Measurements from ENCODE around the gene LMF2. TPM values are rescaled to one million over a fixed set of nuclear protein-coding genes. Genes with fewer than 3 reads are reported as not detected.
A peak's percentile ranks its signal among the peaks of the same experiment; 100 is the strongest.

LMF2 gene
- total RNA-seq, 2 donors from 2014 or later = 147 to 158 TPM

DNA sequence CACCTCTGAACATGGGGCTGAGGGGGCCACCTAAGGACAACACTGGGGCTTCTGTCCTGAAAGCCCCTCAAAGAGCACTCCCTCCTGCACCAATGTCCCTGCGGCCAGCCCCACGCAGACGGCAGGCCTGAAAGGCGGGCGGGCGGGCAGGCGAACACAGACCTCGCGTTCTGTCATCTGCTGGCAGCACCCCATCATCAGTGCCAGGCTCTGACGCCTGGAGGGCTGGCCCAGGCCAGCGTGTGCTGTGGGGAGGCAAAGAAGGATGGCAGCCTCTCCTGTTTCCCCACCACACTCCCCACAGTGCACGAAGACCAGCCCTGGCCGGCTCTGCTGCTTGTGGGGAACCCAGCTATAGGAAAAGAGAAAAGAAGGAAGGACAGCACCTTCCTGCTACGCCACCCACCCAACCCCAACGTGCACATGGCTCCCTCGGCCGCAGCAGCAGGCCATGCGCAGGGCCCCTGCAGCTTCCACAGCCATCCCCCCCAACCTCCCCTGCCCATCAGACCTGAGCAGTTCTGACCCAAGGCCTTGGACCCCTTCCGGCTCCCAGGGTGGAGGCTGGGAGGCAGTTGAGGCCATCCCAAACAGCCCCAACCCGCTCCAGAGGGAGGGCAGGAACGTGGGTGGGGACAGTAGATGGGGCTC lies 36.2 kb downstream of the LMF2 start:
- no peak for TF ChIP-seq POLR2A (IDR thresholded peaks at IDR 0.05)
- TF ChIP-seq, protein P1, sequence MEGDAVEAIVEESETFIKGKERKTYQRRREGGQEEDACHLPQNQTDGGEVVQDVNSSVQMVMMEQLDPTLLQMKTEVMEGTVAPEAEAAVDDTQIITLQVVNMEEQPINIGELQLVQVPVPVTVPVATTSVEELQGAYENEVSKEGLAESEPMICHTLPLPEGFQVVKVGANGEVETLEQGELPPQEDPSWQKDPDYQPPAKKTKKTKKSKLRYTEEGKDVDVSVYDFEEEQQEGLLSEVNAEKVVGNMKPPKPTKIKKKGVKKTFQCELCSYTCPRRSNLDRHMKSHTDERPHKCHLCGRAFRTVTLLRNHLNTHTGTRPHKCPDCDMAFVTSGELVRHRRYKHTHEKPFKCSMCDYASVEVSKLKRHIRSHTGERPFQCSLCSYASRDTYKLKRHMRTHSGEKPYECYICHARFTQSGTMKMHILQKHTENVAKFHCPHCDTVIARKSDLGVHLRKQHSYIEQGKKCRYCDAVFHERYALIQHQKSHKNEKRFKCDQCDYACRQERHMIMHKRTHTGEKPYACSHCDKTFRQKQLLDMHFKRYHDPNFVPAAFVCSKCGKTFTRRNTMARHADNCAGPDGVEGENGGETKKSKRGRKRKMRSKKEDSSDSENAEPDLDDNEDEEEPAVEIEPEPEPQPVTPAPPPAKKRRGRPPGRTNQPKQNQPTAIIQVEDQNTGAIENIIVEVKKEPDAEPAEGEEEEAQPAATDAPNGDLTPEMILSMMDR (IDR thresholded peaks at IDR 0.05) = no peak
- ATAC-seq = no peak
- H3K9me3 ChIP-seq = no peaks in the 10 kb centered on the region
- H3K27me3 ChIP-seq = no peaks in the 10 kb centered on the region
- H3K27ac ChIP-seq = no peak overlapping the region
- H3K4me3 ChIP-seq = no peak overlapping the region
- intact Hi-C loops (cut with DNase I) = no loop called here
- no peak for DNase-seq
- WGBS, 2 donors = 78 to 79% methylated on average over 5 to 21 of the region's 21 CpGs
- H3K36me3 ChIP-seq (replicated peaks in 1 of 2; ENCODE audit: insufficient read depth in 1 of 2, low read depth in 2 of 2) = peaks cover 8 to 11% of the 10 kb centered on the region in 2 donors
- peaks cover 56% of the 10 kb centered on the region for H3K4me1 ChIP-seq

DNA sequence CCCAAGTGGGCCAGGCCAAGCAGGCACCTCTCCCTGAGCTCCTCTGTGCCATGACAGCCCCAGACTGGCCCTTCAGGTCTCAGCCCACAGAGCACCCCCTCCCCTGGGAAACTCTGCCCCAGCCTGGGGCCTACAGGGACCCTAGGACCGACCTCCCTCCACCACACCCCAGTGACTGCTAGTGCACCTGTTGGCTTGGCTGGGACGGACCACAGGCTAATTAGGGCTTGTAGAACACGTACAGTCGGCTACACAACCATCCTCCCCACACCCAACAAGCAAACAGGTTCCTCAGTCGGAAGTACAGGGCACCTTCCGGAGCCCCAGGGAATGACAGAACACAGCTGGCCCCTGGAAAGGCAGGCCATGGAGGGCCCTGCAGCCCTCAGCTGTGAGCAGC lies 37.0 kb downstream of the LMF2 start:
- WGBS, 2 donors = 51% methylated on average over 6 of the region's 6 CpGs; no CpG with 5 or more reads in 1 of the 2 donors
- Histone ChIP-seq H3K9me3 (no peaks in the 10 kb centered on the region), H3K36me3 (replicated peaks in 1 of 2; ENCODE audit: insufficient read depth in 1 of 2, low read depth in 2 of 2) (peaks cover 16 to 19% of the 10 kb centered on the region in 2 donors), H3K4me3 (no peak overlapping the region), H3K27me3 (no peaks in the 10 kb centered on the region), H3K27ac (peak overlapping the region in 2 of 4 donors; percentile 9 to 46), H3K4me1 (peaks cover 54% of the 10 kb centered on the region)
- DNase-seq (no peak), ATAC-seq (no peak)
- no peak for TF ChIP-seq POLR2A (IDR thresholded peaks at IDR 0.05)
- TF ChIP-seq, protein P1 (IDR thresholded peaks at IDR 0.05) = no peak
- intact Hi-C loops (cut with DNase I) = no loop called here

DNA sequence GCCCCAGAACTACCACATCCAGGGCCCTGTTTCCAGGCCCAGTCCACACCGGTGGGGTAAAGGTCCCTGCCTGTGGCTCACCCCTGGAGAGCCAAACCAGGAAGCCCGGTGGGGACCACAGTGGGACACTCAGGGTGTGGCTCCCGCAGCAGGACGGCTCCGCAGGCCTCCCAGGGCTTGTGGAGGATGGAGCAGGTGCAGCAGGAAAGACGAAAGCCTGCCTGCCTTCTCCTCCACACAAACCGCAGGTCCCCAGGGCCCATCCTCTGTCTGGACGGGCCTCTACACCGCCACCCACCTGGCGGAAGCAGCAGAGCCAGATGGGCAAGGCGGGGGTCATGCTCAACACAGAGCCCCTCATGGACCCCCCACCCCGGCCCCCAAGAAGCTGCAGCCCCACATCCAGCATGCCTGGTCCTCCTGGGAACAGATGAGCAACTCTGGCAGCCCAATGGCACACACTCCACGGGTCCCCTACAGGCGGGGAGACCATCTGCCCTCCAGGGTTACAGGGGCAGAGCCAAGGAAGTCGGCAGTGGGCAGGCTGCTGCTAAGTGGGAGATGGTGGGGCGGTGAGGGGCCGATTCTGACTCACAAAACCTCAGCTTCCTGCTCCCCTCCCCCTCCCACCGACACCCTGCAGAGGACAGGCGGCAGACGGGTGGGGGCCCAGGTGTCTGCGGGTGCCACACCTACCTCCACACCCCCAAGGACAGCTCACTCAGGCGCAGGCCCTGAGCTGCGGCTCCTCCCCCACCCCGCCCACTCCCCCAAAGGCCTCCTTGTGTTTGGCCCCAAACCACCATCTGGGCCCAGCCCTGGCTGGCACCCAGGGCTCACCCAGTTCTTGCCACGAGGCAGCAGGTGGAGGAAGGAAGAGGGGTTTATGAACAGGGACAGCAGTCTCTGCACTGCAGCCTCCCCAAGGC lies 37.9 kb downstream of the LMF2 start:
- Histone ChIP-seq H3K4me3 (no peak overlapping the region), H3K9me3 (no peaks in the 10 kb centered on the region), H3K27ac (peak overlapping the region in 3 of 4 donors; percentile 9 to 46 (median 16)), H3K27me3 (no peaks in the 10 kb centered on the region), H3K4me1 (peaks cover 50% of the 10 kb centered on the region), H3K36me3 (replicated peaks in 1 of 2; ENCODE audit: insufficient read depth in 1 of 2, low read depth in 2 of 2) (peaks cover 18 to 25% of the 10 kb centered on the region in 2 donors)
- 36 to 100% methylated on average over 3 to 25 of the region's 25 CpGs for WGBS, 2 donors
- DNase-seq (peak; percentile 47 to 80 (median 77)), ATAC-seq (peak; percentile 6)
- TF ChIP-seq, protein P1 (IDR thresholded peaks at IDR 0.05) = no peak
- no peak for TF ChIP-seq POLR2A (IDR thresholded peaks at IDR 0.05)
- intact Hi-C loops (cut with DNase I) = loop anchor here (5.0 kb wide), 1 partner anchor 33 kb away; no protein-coding TSS in a partner anchor

DNA sequence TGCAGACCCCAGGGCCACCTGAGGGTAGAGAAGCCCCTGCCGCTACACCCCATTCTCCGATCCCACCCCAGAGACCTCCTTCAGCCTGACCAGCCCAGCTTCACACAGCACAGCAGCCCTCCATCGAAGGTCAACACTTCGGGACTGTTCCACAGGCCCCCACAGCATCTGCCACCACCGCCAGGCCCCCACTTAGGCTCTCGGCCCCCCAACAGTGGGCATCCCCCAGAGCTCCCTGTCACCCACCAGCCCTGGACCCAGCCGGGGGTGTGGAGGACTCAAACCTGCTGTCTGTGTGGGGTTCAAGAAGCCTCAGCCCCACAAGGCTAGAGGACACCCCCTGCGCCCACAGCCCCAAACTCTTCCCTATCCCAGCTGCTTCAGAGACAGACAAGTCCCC lies 38.9 kb downstream of the LMF2 start:
- WGBS, 2 donors = 80 to 100% methylated on average over 2 to 8 of the region's 8 CpGs
- Histone ChIP-seq H3K27me3 (no peaks in the 10 kb centered on the region), H3K4me3 (no peak overlapping the region), H3K27ac (no peak overlapping the region), H3K4me1 (peaks cover 47% of the 10 kb centered on the region), H3K36me3 (replicated peaks in 1 of 2; ENCODE audit: insufficient read depth in 1 of 2, low read depth in 2 of 2) (peaks cover 21 to 29% of the 10 kb centered on the region in 2 donors), H3K9me3 (no peaks in the 10 kb centered on the region)
- intact Hi-C loops (cut with DNase I) = loop anchor here (5.0 kb wide), 1 partner anchor 34 kb away; no protein-coding TSS in a partner anchor
- no peak for ATAC-seq
- no peak for DNase-seq
- no peak for TF ChIP-seq POLR2A (IDR thresholded peaks at IDR 0.05)
- TF ChIP-seq, protein P1 (IDR thresholded peaks at IDR 0.05) = no peak

Measured in body of pancreas (tissue), 4 donors.